ENCODE results near the gene ETV3.

Gene ETV3

GRCh38 chr1:157137408-157138219 lies 581 bp downstream of the ETV3 start:
- no peak for DNase-seq

GRCh38 chr1:157137046-157137407 lies 1.2 kb downstream of the ETV3 start:
- no peak for DNase-seq

DNA sequence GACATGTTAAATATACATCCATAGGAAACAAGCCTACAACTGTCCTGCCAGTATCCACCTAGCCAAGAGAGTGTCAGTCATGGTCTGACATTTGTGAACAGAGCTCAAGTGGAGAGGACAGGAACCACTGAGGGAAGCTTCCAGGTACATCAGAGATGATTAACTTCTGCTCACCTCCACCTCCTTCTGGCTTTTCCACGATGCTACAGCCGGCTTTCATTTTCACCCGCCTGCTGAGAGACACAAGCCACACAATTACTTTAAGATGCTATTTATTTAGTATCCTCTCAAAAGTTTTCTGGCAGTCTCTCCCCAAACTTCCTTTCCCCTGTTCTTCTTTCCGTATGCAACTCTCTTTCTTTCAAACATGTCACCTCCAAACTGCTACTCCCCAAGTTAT lies 2.1 kb downstream of the ETV3 start:
- DNase-seq = no peak

- DNase-seq = no peak
Observed at GRCh38 chr1:157135646-157136045, 2.5 kb downstream of the ETV3 start.

- DNase-seq = no peak
Observed at GRCh38 chr1:157135070-157135469, 3.1 kb downstream of the ETV3 start.

DNA sequence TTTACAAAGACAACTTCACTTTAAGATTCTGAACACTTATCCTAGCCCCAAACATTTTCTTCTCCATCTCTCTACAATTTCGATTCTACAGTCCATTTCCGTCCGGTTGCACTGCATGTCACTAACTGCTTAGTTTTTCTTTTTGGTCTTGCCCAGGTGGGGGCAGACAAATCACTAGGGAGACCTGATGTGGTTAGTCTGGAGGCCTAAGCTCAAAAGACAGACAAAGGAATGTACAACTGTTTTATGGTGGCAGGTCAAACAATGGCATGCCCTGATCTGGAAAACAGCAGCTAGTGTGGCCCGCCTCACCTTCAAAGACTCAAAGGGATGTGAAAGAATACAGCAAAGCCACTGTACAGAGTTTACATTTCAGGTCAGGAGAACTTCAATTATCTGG lies 3.8 kb downstream of the ETV3 start:
- no peak for DNase-seq

- DNase-seq = no peak
Observed at GRCh38 chr1:157133426-157133825, 4.8 kb downstream of the ETV3 start.

- no peak for DNase-seq
Observed at GRCh38 chr1:157132616-157133167, 5.5 kb downstream of the ETV3 start.

DNA sequence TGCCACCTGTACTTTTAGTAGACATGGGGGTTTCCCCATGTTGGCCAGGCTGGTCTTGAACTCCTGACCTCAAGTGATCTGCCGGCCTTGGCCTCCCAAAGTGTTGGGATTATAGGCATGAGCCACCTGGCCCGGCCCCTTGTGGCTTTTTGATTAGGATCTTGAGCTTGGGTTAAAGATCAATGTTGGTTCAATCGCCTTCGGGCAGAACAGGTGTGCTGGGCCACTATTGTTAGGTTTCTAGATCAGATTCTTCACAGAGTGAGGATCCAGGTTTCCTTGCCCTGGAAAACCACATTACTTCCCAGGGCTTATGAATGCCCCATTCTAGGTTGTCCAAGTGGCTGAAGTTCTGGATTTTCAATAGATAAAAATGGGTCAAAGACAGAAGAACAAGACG lies 6.1 kb downstream of the ETV3 start:
- DNase-seq = no peak

DNA sequence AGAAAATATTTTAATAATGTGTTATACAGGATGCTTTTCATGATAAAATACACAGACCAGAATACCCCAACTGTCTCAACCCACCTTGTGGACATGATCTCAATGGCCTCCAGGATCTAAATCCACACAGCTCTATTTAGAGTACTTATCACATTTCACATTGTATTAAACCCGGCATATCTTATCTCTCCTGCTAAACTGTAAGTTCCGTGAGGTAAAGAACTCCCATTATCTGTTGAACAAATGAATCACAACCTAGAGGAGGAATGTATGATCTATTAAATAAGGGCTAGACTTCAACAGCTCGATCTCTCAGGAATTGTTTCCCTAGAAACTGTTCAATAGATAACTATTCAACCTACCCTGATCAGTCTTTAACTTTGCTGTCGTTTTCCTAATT lies 6.9 kb downstream of the ETV3 start:
- no peak for DNase-seq

DNA sequence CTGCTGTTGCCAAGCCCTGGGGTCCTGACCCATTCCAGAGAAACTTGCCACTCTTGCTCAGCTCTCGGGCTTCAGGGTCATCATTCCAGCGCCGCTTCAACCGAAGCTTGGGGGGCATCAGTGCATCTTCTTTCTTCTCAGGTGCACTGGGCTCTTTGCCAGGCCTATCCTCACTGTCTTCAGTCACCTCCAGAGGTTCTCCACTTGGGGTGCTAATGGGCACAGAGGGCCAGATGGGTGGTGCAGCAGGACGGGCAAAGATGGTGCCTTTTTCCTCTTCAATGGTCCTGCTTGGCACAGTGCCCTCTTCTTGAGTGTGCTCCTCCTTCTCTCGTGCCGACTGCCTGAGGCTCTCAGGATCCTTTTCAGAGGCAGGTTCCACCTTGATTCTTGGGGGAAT lies 13.3 kb downstream of the ETV3 start:
- DNase-seq = no peak

- DNase-seq = no peak
Observed at GRCh38 chr1:157119448-157119847, 18.7 kb downstream of the ETV3 start.

- DNase-seq = no peak
Observed at GRCh38 chr1:157119008-157119407, 19.2 kb downstream of the ETV3 start.

DNA sequence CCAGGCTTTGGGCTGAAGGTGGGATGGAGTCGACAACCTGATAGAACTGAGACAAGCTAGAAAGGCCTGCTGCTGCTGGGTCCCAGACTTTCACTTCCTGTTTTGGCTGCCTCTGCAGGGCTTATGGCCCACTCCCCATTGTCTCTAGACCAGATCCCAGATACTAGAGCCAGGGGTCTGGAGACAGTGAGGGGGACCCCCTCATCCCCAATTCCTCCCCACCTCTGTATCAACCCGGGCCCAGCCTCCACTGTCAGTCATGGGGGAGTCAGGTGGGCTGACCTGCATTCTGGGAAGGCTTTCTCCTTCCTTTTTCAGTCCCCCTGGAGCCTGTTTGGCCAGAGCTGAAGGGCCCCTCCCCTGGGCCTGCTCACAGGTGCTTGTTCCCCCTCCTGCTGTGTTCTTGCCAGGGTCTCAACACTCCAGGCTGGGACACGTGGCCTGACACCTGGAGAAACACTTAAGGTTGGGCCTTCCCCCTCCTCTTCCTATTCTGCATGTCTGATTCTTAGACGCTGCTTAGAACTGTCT lies 20.6 kb downstream of the ETV3 start:
- no peak for DNase-seq

DNA sequence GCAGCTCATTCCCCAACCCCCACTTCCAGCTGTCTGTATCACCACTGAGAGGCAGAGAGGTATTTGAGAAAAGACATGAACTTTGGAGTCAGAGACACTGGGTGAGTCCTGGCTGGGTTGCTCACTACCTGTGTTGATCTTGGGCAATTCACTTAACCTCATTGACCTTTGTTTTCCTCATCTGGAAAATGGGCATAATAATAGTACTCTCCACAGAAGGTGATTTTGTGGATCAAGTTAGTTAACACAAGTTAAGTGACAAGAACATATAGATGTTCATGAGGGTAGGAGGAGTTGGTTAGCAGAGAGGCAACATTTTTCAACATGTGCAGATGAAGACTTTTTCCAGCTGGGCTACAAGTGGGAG lies 21.5 kb downstream of the ETV3 start:
- DNase-seq = no peak

- no peak for DNase-seq
Observed at GRCh38 chr1:157115851-157116736, 22.1 kb downstream of the ETV3 start.

- no peak for DNase-seq
Observed at GRCh38 chr1:157115429-157115838, 22.8 kb downstream of the ETV3 start.

GRCh38 chr1:157114183-157115121 lies 23.7 kb downstream of the ETV3 start:
- no peak for DNase-seq

GRCh38 chr1:157113631-157114030 lies 24.6 kb downstream of the ETV3 start:
- DNase-seq = no peak

- no peak for DNase-seq
Observed at GRCh38 chr1:157113106-157113505, 25.1 kb downstream of the ETV3 start.

DNA sequence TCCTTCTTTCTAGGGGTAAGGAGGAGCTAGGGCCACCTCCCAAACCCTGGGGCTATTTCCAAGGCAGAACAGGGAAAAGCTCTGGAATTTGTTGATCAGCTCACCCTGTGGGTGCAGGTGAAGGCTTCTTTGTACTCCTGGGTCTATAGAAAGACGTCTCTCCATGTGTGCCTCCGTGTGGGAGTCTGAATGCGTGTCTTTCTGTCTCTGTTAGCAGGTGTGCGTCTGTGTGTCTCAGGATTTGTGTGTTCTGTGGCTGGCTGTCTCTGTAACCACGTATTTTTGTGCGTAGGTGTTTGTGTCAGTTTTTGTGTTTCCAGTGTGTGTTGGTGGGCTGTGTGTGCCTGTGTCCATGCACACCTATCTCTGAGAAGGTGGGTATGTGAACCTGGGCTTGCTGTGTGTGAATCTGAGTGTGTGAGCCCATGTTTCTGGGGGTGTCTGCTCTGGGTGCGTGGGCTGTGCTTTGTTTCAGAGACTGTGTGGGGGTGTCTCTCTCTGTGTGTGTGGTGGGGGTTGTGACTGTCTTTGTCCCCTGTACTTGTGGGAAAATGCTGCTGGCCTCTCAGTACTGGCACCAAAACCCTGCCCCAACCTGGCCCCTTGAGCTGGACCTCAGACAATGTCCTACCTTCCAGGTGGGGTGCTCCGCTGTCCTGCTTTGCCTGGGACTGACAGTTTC lies 25.9 kb downstream of the ETV3 start:
- DNase-seq = no peak

Data from activated CD4-positive, alpha-beta T cell treated with anti-CD3 and anti-CD28 coated beads, Interleukin-2, amount 50 U/mL, for 48 hours (primary cell).